HG02852 (cell line): Measurements from ENCODE around the gene JAGN1.
A peak's percentile ranks its signal among the peaks of the same experiment; 100 is the strongest.
"Not testable (repeated sequence)": the region's sequence is repeated elsewhere in the genome, so short reads cannot be mapped to it uniquely, and the experiment has no call there.

Experiments
- ATAC-seq: cut with Tn5 transposase; IDR thresholded peaks from one replicate; pipeline ENCODE4 v1.9.1; 2021; ENCODE audit warnings: mild to moderate bottlenecking, moderate library complexity; ENCODE audit not compliant: unreplicated experiment

Gene JAGN1

GRCh38 chr3:9890249-9891071 lies at the start of gene JAGN1:
JAGN1 (plus strand) TSS chr3:9890610; CDS start chr3:9890723, 113 bp downstream.
- ATAC-seq, result peak; percentile 80

- no peak for ATAC-seq
These were observed 49.4 kb upstream of the JAGN1 start for GRCh38 chr3:9841015-9841414.

- ATAC-seq, result peak; percentile 98
These were observed 46.5 kb upstream of the JAGN1 start, which contains the start of gene RPUSD3 for GRCh38 chr3:9843715-9844438. RPUSD3 (minus strand) TSS chr3:9844008; CDS start chr3:9843990, 18 bp downstream.

- ATAC-seq, result no peak
These were observed 44.2 kb upstream of the JAGN1 start for GRCh38 chr3:9846231-9846630.

- no peak for ATAC-seq
These were observed 43.4 kb upstream of the JAGN1 start for GRCh38 chr3:9846931-9847488.

GRCh38 chr3:9847870-9848269 lies 42.5 kb upstream of the JAGN1 start:
- not testable (repeated sequence) for ATAC-seq

GRCh38 chr3:9848860-9849259 lies 41.5 kb upstream of the JAGN1 start:
- ATAC-seq, result not testable (repeated sequence)

GRCh38 chr3:9851383-9851782 lies 39.0 kb upstream of the JAGN1 start:
- ATAC-seq, result not testable (repeated sequence)

GRCh38 chr3:9851926-9852325 lies 38.5 kb upstream of the JAGN1 start:
- not testable (repeated sequence) for ATAC-seq

GRCh38 chr3:9852528-9852927 lies 37.9 kb upstream of the JAGN1 start:
- no peak for ATAC-seq

GRCh38 chr3:9854291-9854940 lies 36.0 kb upstream of the JAGN1 start:
- ATAC-seq, result not testable (repeated sequence)

GRCh38 chr3:9855594-9855993 lies 34.8 kb upstream of the JAGN1 start:
- ATAC-seq, result no peak

- no peak for ATAC-seq
These were observed 30.8 kb upstream of the JAGN1 start for GRCh38 chr3:9859530-9860025.

GRCh38 chr3:9861201-9861600 lies 29.2 kb upstream of the JAGN1 start:
- ATAC-seq, result no peak

GRCh38 chr3:9861626-9862130 lies 28.7 kb upstream of the JAGN1 start:
- ATAC-seq, result no peak

GRCh38 chr3:9862391-9863057 lies 27.9 kb upstream of the JAGN1 start:
- no peak for ATAC-seq

- ATAC-seq, result no peak
These were observed 27.2 kb upstream of the JAGN1 start for GRCh38 chr3:9863058-9863772.

GRCh38 chr3:9864200-9864927 lies 26.0 kb upstream of the JAGN1 start:
- no peak for ATAC-seq

- ATAC-seq, result not testable (repeated sequence)
These were observed 25.2 kb upstream of the JAGN1 start for GRCh38 chr3:9865125-9865637.
